Neuronal stem cell (in vitro differentiated cells): ENCODE measurements around the gene RPS6KA2.

ENCODE experiments used
- DNase-seq: peaks from one replicate; pipeline ENCODE4 v3.0.0-alpha.2; 2013; ENCODE audit warnings: low spot score
- H2AFZ ChIP-seq: one replicate; pipeline ENCODE4 v1.6.1; 2013; ENCODE audit warnings: mild to moderate bottlenecking, low read length, inconsistent platforms
- H2AK5ac ChIP-seq: 2 replicates; pipeline ENCODE4 v1.6.1; 2013; ENCODE audit warnings: low read depth, mild to moderate bottlenecking, inconsistent platforms, low read length, moderate library complexity, mixed read lengths
- H2BK120ac ChIP-seq: 2 replicates; pipeline ENCODE4 v1.6.1; 2013; ENCODE audit warnings: low read depth, mild to moderate bottlenecking, inconsistent platforms, low read length, moderate library complexity, mixed read lengths
- H2BK12ac ChIP-seq: one replicate; pipeline ENCODE4 v1.6.1; 2013; ENCODE audit warnings: low read length, inconsistent platforms
- H2BK15ac ChIP-seq: 2 replicates; pipeline ENCODE4 v1.6.1; 2013; ENCODE audit warnings: mild to moderate bottlenecking, low read length, inconsistent platforms, mixed read lengths
- H2BK5ac ChIP-seq: one replicate; pipeline ENCODE4 v1.6.1; 2013; ENCODE audit warnings: inconsistent platforms, mild to moderate bottlenecking, low read length, moderate library complexity
- H3K14ac ChIP-seq: one replicate; pipeline ENCODE4 v1.6.1; 2013; ENCODE audit warnings: low read length, inconsistent platforms
- H3K18ac ChIP-seq: 2 replicates; pipeline ENCODE4 v1.6.1; 2013; ENCODE audit warnings: low read length, inconsistent platforms
- H3K23ac ChIP-seq: 2 replicates; pipeline ENCODE4 v1.6.1; 2013; ENCODE audit warnings: low read depth, mild to moderate bottlenecking, mixed read lengths, low read length, inconsistent platforms; ENCODE audit not compliant: poor library complexity
- H3K27ac ChIP-seq: replicated peaks from 3 replicates; pipeline ENCODE4 v1.5.1; 2013; ENCODE audit warnings: low read length, inconsistent platforms
- H3K27me3 ChIP-seq, 3 experiments: 2 replicates each; pipeline ENCODE4 v1.6.1; 2013; ENCODE audit warnings: low read length in 3 of 3, mild to moderate bottlenecking in 2 of 3, inconsistent platforms in 1 of 3, low read depth in 1 of 3, mixed read lengths in 1 of 3, moderate library complexity in 1 of 3; ENCODE audit not compliant: control insufficient read depth in 3 of 3, insufficient read depth in 3 of 3
- H3K36me3 ChIP-seq, 2 donors: replicated peaks in 1 of 2; 2 replicates each; pipeline ENCODE4 v1.6.1; 2013; ENCODE audit warnings: low read length in 2 of 2; ENCODE audit not compliant: control insufficient read depth in 2 of 2, insufficient read depth in 2 of 2
- H3K4ac ChIP-seq: 2 replicates; pipeline ENCODE4 v1.6.1; 2013; ENCODE audit warnings: inconsistent platforms, mild to moderate bottlenecking, low read length, moderate library complexity
- H3K4me1 ChIP-seq, 2 donors: 1 replicate in 1 of 2; 2 replicates in 1 of 2; pipeline ENCODE4 v1.6.1; 2013; ENCODE audit warnings: low read length in 2 of 2, low read depth in 1 of 2; ENCODE audit not compliant: control insufficient read depth in 2 of 2, insufficient read depth in 1 of 2
- H3K4me2 ChIP-seq: one replicate; pipeline ENCODE4 v1.6.1; 2013; ENCODE audit warnings: mild to moderate bottlenecking, low read length, inconsistent platforms; ENCODE audit not compliant: insufficient read depth, poor library complexity, severe bottlenecking
- H3K4me3 ChIP-seq, 2 donors: 2 replicates each; pipeline ENCODE4 v1.5.1; 2013; ENCODE audit warnings: low read length in 2 of 2, mild to moderate bottlenecking in 2 of 2, inconsistent platforms in 1 of 2, moderate library complexity in 1 of 2
- H3K79me1 ChIP-seq: one replicate; pipeline ENCODE4 v1.6.1; 2013; ENCODE audit warnings: low read depth, mild to moderate bottlenecking, inconsistent platforms, low read length, moderate library complexity
- H3K9ac ChIP-seq: one replicate; pipeline ENCODE4 v1.6.1; 2013; ENCODE audit warnings: mild to moderate bottlenecking, low read depth, low read length, inconsistent platforms; ENCODE audit not compliant: poor library complexity
- H3K9me3 ChIP-seq, 2 donors: replicated peaks in 1 of 2; 2 replicates each; pipeline versions ENCODE3 to v1.6.1; 2013; ENCODE audit warnings: low read length in 2 of 2, mild to moderate bottlenecking in 2 of 2, inconsistent platforms in 1 of 2, low read depth in 1 of 2, mixed read lengths in 1 of 2, moderate library complexity in 1 of 2; ENCODE audit not compliant: control insufficient read depth in 2 of 2, insufficient read depth in 1 of 2
- H4K8ac ChIP-seq: one replicate; pipeline ENCODE4 v1.6.1; 2013; ENCODE audit warnings: low read depth, mild to moderate bottlenecking, inconsistent platforms, low read length, moderate library complexity
- H4K91ac ChIP-seq: one replicate; pipeline ENCODE4 v1.6.1; 2013; ENCODE audit warnings: low read length, low read depth, mild to moderate bottlenecking, inconsistent platforms; ENCODE audit not compliant: poor library complexity
- WGBS, 2 donors: extraction: QIAGEN DNeasy Blood & Tissue Kit; methylation state at CpG; one replicate each; pipeline ENCODE4 v1.1.7; 2013; ENCODE audit warnings: missing lambda C conversion rate in 2 of 2, mixed read lengths in 1 of 2; ENCODE audit not compliant: insufficient read length in 2 of 2, insufficient replicate concordance in 1 of 2; ENCODE audit errors: extremely low coverage in 2 of 2; 5-methylcytosine and 5-hydroxymethylcytosine counted together

RPS6KA2 gene

DNA sequence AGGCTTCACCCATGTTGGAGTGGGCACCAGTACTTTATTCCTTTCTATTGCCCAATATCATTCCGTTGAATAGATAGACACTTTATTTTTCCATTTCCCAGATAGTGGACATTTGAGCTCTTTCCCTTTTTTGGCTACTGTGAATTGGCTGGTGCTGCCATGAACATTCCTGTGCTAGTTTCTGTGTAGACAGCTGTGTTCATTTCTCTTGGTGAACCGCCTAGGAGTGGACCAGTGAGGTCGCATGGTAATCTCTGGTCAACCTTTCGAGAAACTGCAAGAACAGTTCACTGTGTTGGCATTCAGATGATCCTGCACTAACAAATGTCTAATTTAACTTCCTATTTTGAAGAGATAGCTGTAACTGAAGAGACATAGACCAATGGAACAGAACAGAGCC is 99.2 kb downstream of the RPS6KA2 start:
- H3K9ac ChIP-seq, result no peak overlapping the region
- no peaks in the 10 kb centered on the region for H3K27me3 ChIP-seq
- H2BK120ac ChIP-seq, result no peak overlapping the region
- no peak overlapping the region for H3K4me3 ChIP-seq
- no peak overlapping the region for H3K23ac ChIP-seq
- H3K9me3 ChIP-seq, result peaks cover 0 to 4% of the 10 kb centered on the region in 2 donors
- no peak overlapping the region for H3K4me2 ChIP-seq
- no peak overlapping the region for H3K18ac ChIP-seq
- no CpG with 5 or more reads among the region's 4 CpGs for WGBS, 2 donors
- no peak overlapping the region for H2BK15ac ChIP-seq
- no peak overlapping the region for H3K4ac ChIP-seq
- H3K79me1 ChIP-seq, result no peaks in the 10 kb centered on the region
- no peak for DNase-seq
- H2BK12ac ChIP-seq, result no peak overlapping the region
- H4K91ac ChIP-seq, result no peak overlapping the region
- H3K4me1 ChIP-seq, result peaks cover 0 to 3% of the 10 kb centered on the region in 2 donors
- H3K27ac ChIP-seq, result no peak overlapping the region
- H2AK5ac ChIP-seq, result no peak overlapping the region
- H2AFZ ChIP-seq, result no peak overlapping the region
- no peak overlapping the region for H3K14ac ChIP-seq
- H4K8ac ChIP-seq, result no peak overlapping the region
- no peak overlapping the region for H2BK5ac ChIP-seq
- H3K36me3 ChIP-seq, result peaks cover 6 to 58% of the 10 kb centered on the region in 2 donors

DNA sequence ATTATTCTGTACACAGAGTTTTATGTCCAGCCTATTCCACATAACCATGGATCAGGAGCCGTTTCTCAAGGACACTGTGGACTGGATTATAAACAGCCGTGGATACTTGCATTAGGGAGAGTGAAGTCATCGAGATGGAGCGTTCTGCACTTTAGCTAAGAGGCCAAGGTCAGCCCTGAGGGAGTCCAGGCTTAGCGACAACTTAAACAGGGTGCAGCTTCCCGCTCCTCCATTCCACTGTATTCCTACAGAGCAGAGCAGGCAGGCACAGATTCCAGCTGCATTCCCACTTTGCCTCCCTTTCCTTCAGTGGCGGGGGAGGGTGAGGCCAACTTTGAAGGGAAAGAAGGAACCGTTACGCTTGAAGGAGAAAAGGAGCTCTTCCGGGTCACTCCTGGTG is 100.1 kb downstream of the RPS6KA2 start:
- H3K23ac ChIP-seq, result no peak overlapping the region
- no CpG with 5 or more reads among the region's 10 CpGs for WGBS, 2 donors

DNA sequence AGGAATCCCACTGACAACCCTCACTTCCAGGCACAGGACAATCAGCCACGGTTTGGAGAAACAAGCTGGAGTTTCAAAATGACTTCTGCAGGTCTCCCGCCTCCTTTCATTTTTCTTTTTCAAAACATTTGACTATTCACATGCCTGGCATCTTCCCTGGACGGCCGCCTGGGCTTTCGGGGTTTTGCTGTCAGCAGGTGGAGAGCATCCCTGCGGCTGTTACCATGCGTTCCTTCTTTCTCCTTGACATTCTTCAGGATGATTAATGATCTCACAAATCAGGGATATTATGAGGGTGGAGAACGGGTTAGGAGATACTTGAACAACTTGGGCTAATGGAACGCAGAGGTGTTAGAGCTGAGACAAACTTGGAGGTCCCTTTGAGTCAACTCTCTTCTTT is 101.5 kb downstream of the RPS6KA2 start:
- peaks cover 4 to 49% of the 10 kb centered on the region in 2 donors for H3K36me3 ChIP-seq
- no peak overlapping the region for H3K14ac ChIP-seq
- peaks cover 0 to 9% of the 10 kb centered on the region in 2 donors for H3K9me3 ChIP-seq
- H3K4me2 ChIP-seq, result no peak overlapping the region
- H3K27me3 ChIP-seq, result no peaks in the 10 kb centered on the region
- H4K91ac ChIP-seq, result no peak overlapping the region
- DNase-seq, result no peak
- H2AFZ ChIP-seq, result no peak overlapping the region
- no peak overlapping the region for H3K4ac ChIP-seq
- H3K79me1 ChIP-seq, result no peaks in the 10 kb centered on the region
- WGBS, 2 donors, result no CpG with 5 or more reads among the region's 9 CpGs
- no peak overlapping the region for H3K23ac ChIP-seq
- no peak overlapping the region for H2BK120ac ChIP-seq
- no peak overlapping the region for H4K8ac ChIP-seq
- no peak overlapping the region for H2BK15ac ChIP-seq
- H2BK12ac ChIP-seq, result no peak overlapping the region
- H3K4me1 ChIP-seq, result peaks cover 0 to 3% of the 10 kb centered on the region in 2 donors
- H2AK5ac ChIP-seq, result no peak overlapping the region
- H3K18ac ChIP-seq, result no peak overlapping the region
- no peak overlapping the region for H2BK5ac ChIP-seq
- no peak overlapping the region for H3K4me3 ChIP-seq
- no peak overlapping the region for H3K27ac ChIP-seq
- no peak overlapping the region for H3K9ac ChIP-seq

More for the DNA sequence above, 100.1 kb downstream of the RPS6KA2 start:
- Histone ChIP-seq H2BK5ac (no peak overlapping the region), H2AK5ac (no peak overlapping the region), H3K27ac (no peak overlapping the region), H3K14ac (no peak overlapping the region), H4K91ac (no peak overlapping the region), H2AFZ (no peak overlapping the region), H3K4ac (no peak overlapping the region), H2BK12ac (no peak overlapping the region), H3K27me3 (no peaks in the 10 kb centered on the region), H3K4me2 (no peak overlapping the region), H3K4me3 (no peak overlapping the region), H4K8ac (no peak overlapping the region), H3K4me1 (peaks cover 0 to 3% of the 10 kb centered on the region in 2 donors), H2BK120ac (no peak overlapping the region), H3K9ac (no peak overlapping the region), H2BK15ac (no peak overlapping the region), H3K36me3 (peaks cover 6 to 54% of the 10 kb centered on the region in 2 donors), H3K9me3 (peaks cover 0 to 7% of the 10 kb centered on the region in 2 donors), H3K18ac (no peak overlapping the region), H3K79me1 (no peaks in the 10 kb centered on the region)
- DNase-seq, result no peak

DNA sequence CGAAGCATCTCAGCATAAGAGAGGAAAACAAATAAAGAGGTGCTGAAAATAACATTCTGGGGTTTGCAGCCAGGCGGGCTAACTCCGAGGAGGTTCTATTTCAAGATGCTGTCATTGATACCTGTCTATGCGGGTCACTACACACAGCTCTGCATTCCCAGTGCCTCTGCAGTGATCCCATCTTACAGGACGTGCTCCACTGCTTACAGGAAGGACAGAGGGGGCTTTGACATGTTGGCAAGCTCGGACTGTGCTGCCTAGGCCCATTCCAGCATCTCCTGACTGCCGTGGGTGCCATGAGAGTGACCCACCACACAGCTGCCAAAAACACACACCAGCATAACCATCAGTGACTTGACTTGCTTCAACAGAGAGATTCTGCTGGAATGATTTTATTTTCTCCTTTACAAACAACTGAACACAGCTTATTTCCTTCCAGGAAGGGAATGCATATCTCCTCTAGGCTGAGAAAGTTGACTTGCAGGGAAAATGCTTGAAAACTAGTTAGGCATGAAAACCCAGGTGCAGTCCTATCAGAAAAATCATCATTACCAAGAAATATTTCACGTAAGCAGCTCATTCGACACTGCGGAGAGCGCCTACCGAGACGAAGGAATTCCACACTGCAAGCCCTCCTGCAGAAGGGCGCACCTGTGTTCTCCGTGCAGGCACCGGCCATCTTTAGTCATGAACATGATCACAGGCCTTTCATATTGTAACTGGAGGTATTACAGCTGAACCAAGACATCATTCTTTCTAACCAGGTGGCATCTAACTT is 103.1 kb downstream of the RPS6KA2 start:
- no peak overlapping the region for H3K4ac ChIP-seq
- no peak overlapping the region for H3K14ac ChIP-seq
- no peak overlapping the region for H2AK5ac ChIP-seq
- H3K23ac ChIP-seq, result no peak overlapping the region
- no peak for DNase-seq
- no peaks in the 10 kb centered on the region for H3K79me1 ChIP-seq
- H4K91ac ChIP-seq, result no peak overlapping the region
- no peak overlapping the region for H3K27ac ChIP-seq
- no peaks in the 10 kb centered on the region for H3K27me3 ChIP-seq
- H2BK120ac ChIP-seq, result no peak overlapping the region
- H2BK5ac ChIP-seq, result no peak overlapping the region
- no peak overlapping the region for H4K8ac ChIP-seq
- H3K9ac ChIP-seq, result no peak overlapping the region
- H2AFZ ChIP-seq, result no peak overlapping the region
- peaks cover 0 to 3% of the 10 kb centered on the region in 2 donors for H3K4me1 ChIP-seq
- H3K9me3 ChIP-seq, result peaks cover 0 to 12% of the 10 kb centered on the region in 2 donors
- peaks cover 0 to 44% of the 10 kb centered on the region in 2 donors for H3K36me3 ChIP-seq
- no CpG with 5 or more reads among the region's 16 CpGs for WGBS, 2 donors
- H3K4me3 ChIP-seq, result no peak overlapping the region
- no peak overlapping the region for H2BK12ac ChIP-seq
- H2BK15ac ChIP-seq, result no peak overlapping the region
- H3K18ac ChIP-seq, result no peak overlapping the region
- no peak overlapping the region for H3K4me2 ChIP-seq
